HG03108 (cell line): ENCODE data around the gene CHD6.

ENCODE experiments used
- ATAC-seq: cut with Tn5 transposase; IDR thresholded peaks from one replicate; pipeline ENCODE4 v1.9.1; 2021; ENCODE audit warnings: moderate library complexity; ENCODE audit not compliant: unreplicated experiment

Gene CHD6

GRCh38 chr20:41406353-41406752, 211.8 kb downstream of the CHD6 start:
- no peak for ATAC-seq

- ATAC-seq, result no peak
These were observed 212.7 kb downstream of the CHD6 start for GRCh38 chr20:41405436-41405835.

GRCh38 chr20:41403604-41404003, 214.6 kb downstream of the CHD6 start:
- no peak for ATAC-seq

GRCh38 chr20:41398408-41398807, 219.8 kb downstream of the CHD6 start:
- ATAC-seq, result no peak

- no peak for ATAC-seq
These were observed 222.2 kb downstream of the CHD6 start for GRCh38 chr20:41395667-41396664.

GRCh38 chr20:41394931-41395666, 223.1 kb downstream of the CHD6 start:
- ATAC-seq, result no peak

GRCh38 chr20:41394081-41394480, 224.1 kb downstream of the CHD6 start:
- ATAC-seq, result no peak

GRCh38 chr20:41393705-41394066, 224.5 kb downstream of the CHD6 start:
- ATAC-seq, result no peak

GRCh38 chr20:41392871-41393704, 225.1 kb downstream of the CHD6 start:
- no peak for ATAC-seq

GRCh38 chr20:41392295-41392694, 225.9 kb downstream of the CHD6 start:
- ATAC-seq, result no peak

GRCh38 chr20:41391587-41392001, 226.6 kb downstream of the CHD6 start:
- ATAC-seq, result no peak

GRCh38 chr20:41390889-41391288, 227.3 kb downstream of the CHD6 start:
- ATAC-seq, result no peak

- no peak for ATAC-seq
These were observed 230.7 kb downstream of the CHD6 start for GRCh38 chr20:41387444-41387851.

- no peak for ATAC-seq
These were observed 231.4 kb downstream of the CHD6 start for GRCh38 chr20:41386502-41387427.

- ATAC-seq, result no peak
These were observed 235.3 kb downstream of the CHD6 start for GRCh38 chr20:41382791-41383305.

- no peak for ATAC-seq
These were observed 237.5 kb downstream of the CHD6 start for GRCh38 chr20:41380551-41381193.

- ATAC-seq, result no peak
These were observed 238.6 kb downstream of the CHD6 start for GRCh38 chr20:41379551-41379950.

- no peak for ATAC-seq
These were observed 240.9 kb downstream of the CHD6 start for GRCh38 chr20:41377275-41377674.

- no peak for ATAC-seq
These were observed 241.8 kb downstream of the CHD6 start for GRCh38 chr20:41376349-41376748.
